ENCODE results near the gene CEP104.
"Not testable (repeated sequence)": the region's sequence is repeated elsewhere in the genome, so short reads cannot be mapped to it uniquely, and the experiment has no call there.

Gene CEP104

DNA sequence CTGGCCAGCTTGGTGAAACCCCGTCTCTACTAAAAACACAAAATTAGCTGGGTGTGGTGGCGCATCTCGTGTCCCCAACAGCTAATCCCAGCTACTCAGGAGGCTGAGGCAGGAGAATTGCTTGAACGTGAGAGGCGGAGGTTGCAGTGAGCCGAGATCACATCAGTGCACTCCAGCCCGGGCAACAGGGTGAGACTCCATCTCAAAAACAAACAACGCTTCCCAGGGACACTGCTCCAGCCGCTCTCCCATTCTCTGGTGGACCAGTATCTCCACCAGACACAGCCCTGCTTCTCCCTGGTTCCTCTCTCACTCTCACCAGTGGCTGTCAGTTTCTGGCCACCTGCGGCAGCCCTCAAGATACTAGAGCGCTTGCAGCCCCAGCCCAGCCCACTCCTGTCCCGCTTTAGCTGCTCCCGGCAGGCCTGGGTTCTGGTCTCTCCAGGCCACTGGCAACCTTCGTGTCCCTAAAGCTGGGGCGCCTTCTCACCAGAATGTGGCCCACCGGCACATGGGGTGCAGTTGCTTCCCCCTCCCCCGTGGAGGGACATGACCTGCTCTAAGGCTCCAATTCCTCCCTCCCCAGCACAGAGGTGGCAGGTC lies 39.8 kb downstream of the CEP104 start:
- H3K4me3 ChIP-seq (replicated peaks; ENCODE audit: low read depth, low read length), result no peak overlapping the region
- no peak for DNase-seq (ENCODE audit: extremely low read depth, low read depth)
- TF ChIP-seq CTCF (IDR thresholded peaks at IDR 0.05; ENCODE audit: low read depth, low read length, missing control alignments), result no peak

DNA sequence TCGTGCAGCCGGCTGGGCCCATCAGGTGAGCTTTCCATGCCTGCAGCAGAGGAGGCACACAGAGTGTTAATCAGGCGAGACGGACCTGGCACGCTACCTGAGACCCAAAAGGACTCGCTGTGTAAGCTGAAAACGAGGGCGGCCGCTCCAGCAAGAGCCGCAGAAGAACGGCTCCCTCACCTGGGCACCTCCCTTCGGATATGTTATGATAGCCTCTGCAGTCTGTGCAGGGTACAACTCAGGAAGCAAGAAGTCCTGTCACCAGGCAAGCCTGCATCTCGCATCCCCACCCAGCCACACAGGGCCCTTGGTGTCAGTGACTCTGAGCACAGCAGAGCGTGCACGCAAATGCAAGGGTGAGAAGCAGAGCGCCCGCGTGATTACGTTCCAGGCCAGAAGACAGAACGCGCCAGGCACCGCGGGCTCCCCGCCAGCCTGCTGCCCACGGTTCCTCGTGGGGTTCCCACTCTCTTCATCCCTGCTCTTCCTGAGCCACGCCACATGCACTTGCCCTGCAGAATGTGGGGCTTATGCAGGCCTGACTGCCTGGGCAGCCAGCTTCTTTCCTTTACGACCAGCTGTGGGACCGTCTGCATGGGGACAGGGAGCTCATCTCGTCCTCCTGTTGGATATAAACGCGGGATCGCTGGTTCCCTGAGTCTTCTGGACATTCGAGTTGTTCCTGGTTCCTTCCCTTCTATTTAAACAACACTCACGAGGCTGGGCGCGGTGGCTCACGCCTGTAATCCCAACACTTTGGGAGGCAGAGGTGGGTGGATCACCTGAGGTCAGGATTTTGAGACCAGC lies 40.5 kb downstream of the CEP104 start:
- H3K4me3 ChIP-seq (replicated peaks; ENCODE audit: low read depth, low read length), result no peak overlapping the region
- no peak for TF ChIP-seq CTCF (IDR thresholded peaks at IDR 0.05; ENCODE audit: low read depth, low read length, missing control alignments)
- DNase-seq (ENCODE audit: extremely low read depth, low read depth), result no peak

- no peak for DNase-seq (ENCODE audit: extremely low read depth, low read depth)
- no peak overlapping the region for H3K4me3 ChIP-seq (replicated peaks; ENCODE audit: low read depth, low read length)
- TF ChIP-seq CTCF (IDR thresholded peaks at IDR 0.05; ENCODE audit: low read depth, low read length, missing control alignments), result no peak
Observed at GRCh38 chr1:3814771-3815561, 42.0 kb downstream of the CEP104 start.

- no peak for TF ChIP-seq CTCF (IDR thresholded peaks at IDR 0.05; ENCODE audit: low read depth, low read length, missing control alignments)
- no peak for DNase-seq (ENCODE audit: extremely low read depth, low read depth)
- H3K4me3 ChIP-seq (replicated peaks; ENCODE audit: low read depth, low read length), result no peak overlapping the region
Observed at GRCh38 chr1:3814065-3814464, 42.9 kb downstream of the CEP104 start.

GRCh38 chr1:3811595-3811911 lies 45.5 kb downstream of the CEP104 start:
- H3K4me3 ChIP-seq (replicated peaks; ENCODE audit: low read depth, low read length), result no peak overlapping the region
- no peak for TF ChIP-seq CTCF (IDR thresholded peaks at IDR 0.05; ENCODE audit: low read depth, low read length, missing control alignments)
- no peak for DNase-seq (ENCODE audit: extremely low read depth, low read depth)

DNA sequence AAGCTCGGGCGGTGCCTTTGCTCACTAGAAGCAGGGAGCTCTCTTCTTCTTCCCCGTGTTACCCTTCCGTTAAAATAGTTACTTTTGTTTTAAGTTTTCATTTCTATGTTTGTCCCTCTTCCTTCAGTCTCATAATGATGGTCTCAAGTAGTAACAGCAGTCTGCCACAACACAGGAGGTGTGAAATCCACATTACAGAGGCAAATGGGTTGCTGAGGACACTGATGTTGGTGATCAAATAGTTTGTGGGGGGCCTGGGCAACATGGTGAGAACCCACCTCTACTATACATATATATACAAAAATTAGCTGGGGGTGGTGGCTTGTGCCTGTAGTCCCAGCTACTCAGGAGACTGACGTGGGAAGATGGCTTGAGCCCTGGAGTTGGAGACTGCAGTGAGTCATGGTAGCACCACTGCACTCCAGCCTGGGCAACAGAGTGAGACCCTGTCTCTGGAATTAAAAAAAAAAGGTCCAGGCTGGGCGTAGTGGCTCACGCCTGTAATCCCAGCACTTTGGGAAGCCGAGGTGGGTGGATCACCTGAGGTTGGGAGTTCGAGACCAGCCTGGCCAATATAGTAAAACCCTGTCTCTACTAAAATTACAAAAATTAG lies 46.8 kb downstream of the CEP104 start:
- not testable (repeated sequence) for H3K4me3 ChIP-seq (replicated peaks; ENCODE audit: low read depth, low read length); DNase-seq (ENCODE audit: extremely low read depth, low read depth)

DNA sequence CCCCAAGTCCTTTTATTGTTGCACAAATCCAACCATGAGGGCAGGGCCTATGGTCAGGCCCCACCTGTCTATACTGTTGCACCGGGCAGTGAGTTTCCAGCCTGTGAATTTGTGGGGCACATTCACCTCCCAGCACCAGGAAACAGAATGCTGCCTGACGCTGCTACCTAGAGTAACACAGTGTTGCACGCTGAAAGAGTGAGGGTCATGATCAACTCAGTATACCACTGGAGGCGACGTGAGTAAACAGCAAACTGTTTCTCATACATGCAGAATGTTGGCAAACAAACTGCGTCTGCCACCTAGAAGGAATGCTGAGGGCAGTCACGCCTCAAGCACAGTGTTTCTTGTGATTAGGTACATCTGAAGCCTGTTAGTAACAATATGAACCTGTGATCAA lies 47.3 kb downstream of the CEP104 start:
- no peak for TF ChIP-seq CTCF (IDR thresholded peaks at IDR 0.05; ENCODE audit: low read depth, low read length, missing control alignments)
- no peak overlapping the region for H3K4me3 ChIP-seq (replicated peaks; ENCODE audit: low read depth, low read length)
- no peak for DNase-seq (ENCODE audit: extremely low read depth, low read depth)
